Mucosa of descending colon (tissue), 3 donors: Measurements from ENCODE around the gene DGKB. TPM values are rescaled to one million over a fixed set of nuclear protein-coding genes. Genes with fewer than 3 reads are reported as not detected.

Experiments
- ATAC-seq: fragments of 200-7000 bp; cut with Tn5 transposase; one replicate; pipeline ENCODE4 v1.9.1; 2020; ENCODE audit warnings: mild to moderate bottlenecking, moderate library complexity
- DNase-seq, 3 donors: peaks; one replicate each; pipeline ENCODE4 v3.0.0-alpha.2; 2020
- H3K36me3 ChIP-seq: fragments of 200-600 bp; one replicate; pipeline ENCODE4 v1.8.0; 2021; ENCODE audit warnings: low read depth, mild to moderate bottlenecking
- H3K4me1 ChIP-seq: fragments of 200-600 bp; one replicate; pipeline ENCODE4 v1.8.0; 2021; ENCODE audit warnings: low read depth, mild to moderate bottlenecking
- H3K4me3 ChIP-seq: fragments of 200-600 bp; one replicate; pipeline ENCODE4 v1.8.0; 2021; ENCODE audit warnings: mild to moderate bottlenecking
- H3K9me3 ChIP-seq: fragments of 200-600 bp; one replicate; pipeline ENCODE4 v1.8.0; 2021; ENCODE audit warnings: mild to moderate bottlenecking
- CTCF ChIP-seq: fragments of 200-600 bp; IDR thresholded peaks from one replicate; pipeline ENCODE4 v1.8.0; 2022; ENCODE audit warnings: antibody characterized with exemption, mild to moderate bottlenecking
- intact Hi-C, 2 donors: fragments of 100-400 bp; cut with DNase I in 1 of 2; cut with micrococcal nuclease in 1 of 2; formaldehyde crosslinking; loops; one replicate each; pipeline versions ENCODE4 v1.11.0 to v1.11.1; 2022; cut with DNase I, micrococcal nuclease
- total RNA-seq, 3 donors: library from RNA; stranded (reverse); fragmentation: NEBNext Ultra II Directional in 2 of 3; extraction: Animal tissue kit (Norgen Biotek cat#: 25700) in 2 of 3; gene quantifications; one replicate each; pipeline versions ENCODE4 v1.2.1 to v1.2.4, GENCODE V29; 2021 to 2023
- donor health status: DM: no; HTN: no; CAD: no; lungs with moderate emphysema.
- donor health status: DM: no; HTN: no; CAD: no.
- donor health status: DM: no; HTN: yes; CAD: no.

DGKB gene
- total RNA-seq, 3 donors from 2014 or later, result 0.19 to 5.6 (median 0.78) TPM

- intact Hi-C loops, result no loop called here
- Histone ChIP-seq H3K4me1 (no peaks in the 10 kb centered on the region), H3K4me3 (no peak overlapping the region), H3K36me3 (no peaks in the 10 kb centered on the region), H3K9me3 (no peaks in the 10 kb centered on the region)
- ATAC-seq (no peak), DNase-seq (peak in 1 of 3 donors; percentile 14)
- TF ChIP-seq CTCF, result no peak
Measured at GRCh38 chr7:14786314-14786895, 116.1 kb downstream of the DGKB start.

DNA sequence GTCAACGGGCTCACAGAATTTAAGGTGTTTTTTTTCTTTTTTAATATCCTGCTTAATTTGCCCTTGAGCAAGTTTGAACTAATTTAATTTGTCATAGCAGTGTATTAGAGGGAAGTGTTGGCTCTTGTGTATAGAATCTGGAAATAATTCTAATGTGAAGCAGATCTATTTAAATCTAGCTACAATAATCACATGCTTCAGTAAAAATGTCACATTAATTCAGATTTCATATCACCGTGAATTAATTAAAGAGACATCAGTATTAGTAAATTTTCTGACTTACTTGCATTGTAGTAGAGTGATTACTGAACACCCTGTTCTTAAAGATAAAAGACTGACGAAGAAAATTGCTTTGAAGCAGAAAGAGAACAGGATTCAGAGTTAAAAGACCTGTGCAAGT, 124.7 kb downstream of the DGKB start:
- intact Hi-C loops, result no loop called here
- Histone ChIP-seq H3K4me3 (no peak overlapping the region), H3K4me1 (no peaks in the 10 kb centered on the region), H3K9me3 (peaks cover 6% of the 10 kb centered on the region), H3K36me3 (no peaks in the 10 kb centered on the region)
- DNase-seq (no peak), ATAC-seq (no peak)
- no peak for TF ChIP-seq CTCF

- H3K9me3 ChIP-seq, result peaks cover 6% of the 10 kb centered on the region
- H3K4me1 ChIP-seq, result no peaks in the 10 kb centered on the region
- DNase-seq (no peak), ATAC-seq (no peak)
- H3K4me3 ChIP-seq, result no peak overlapping the region
- intact Hi-C loops, result no loop called here
- H3K36me3 ChIP-seq, result no peaks in the 10 kb centered on the region
- no peak for TF ChIP-seq CTCF
Measured at GRCh38 chr7:14776266-14776665, 126.3 kb downstream of the DGKB start.

DNA sequence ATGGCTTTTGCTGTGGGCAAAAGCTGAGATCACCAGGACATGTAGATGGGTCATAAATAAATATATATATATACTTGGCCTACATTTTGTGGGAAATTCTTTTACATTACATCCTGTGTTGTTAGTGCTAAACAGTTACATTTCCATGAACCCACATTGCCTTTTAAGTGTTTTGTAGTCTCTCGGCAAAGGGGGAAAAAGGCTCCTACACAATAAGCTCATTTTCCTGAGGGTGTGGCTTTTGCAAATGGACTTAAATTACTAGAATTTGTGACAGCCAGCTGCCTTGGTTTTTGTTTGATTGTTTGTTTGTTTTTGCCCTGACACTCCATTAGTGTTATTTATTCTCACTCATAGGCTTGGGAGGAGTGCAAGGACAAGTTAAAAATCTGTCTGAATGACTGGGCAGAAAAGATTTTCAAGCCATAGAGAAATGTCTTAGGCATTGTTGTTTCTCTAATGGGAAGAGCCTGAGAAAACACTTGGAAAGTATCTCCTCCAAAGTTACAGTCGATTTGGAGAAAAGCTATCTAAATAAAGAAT, 128.8 kb downstream of the DGKB start:
- Histone ChIP-seq H3K4me3 (no peak overlapping the region), H3K9me3 (peaks cover 6% of the 10 kb centered on the region), H3K36me3 (no peaks in the 10 kb centered on the region), H3K4me1 (no peaks in the 10 kb centered on the region)
- intact Hi-C loops, result no loop called here
- no peak for TF ChIP-seq CTCF
- ATAC-seq, result no peak
- no peak for DNase-seq

- Histone ChIP-seq H3K36me3 (no peaks in the 10 kb centered on the region), H3K4me3 (no peak overlapping the region), H3K4me1 (no peaks in the 10 kb centered on the region), H3K9me3 (no peaks in the 10 kb centered on the region)
- no peak for TF ChIP-seq CTCF
- no peak for DNase-seq
- no peak for ATAC-seq
- intact Hi-C loops, result no loop called here
Measured at GRCh38 chr7:14770614-14771013, 131.9 kb downstream of the DGKB start.

- Histone ChIP-seq H3K9me3 (no peaks in the 10 kb centered on the region), H3K36me3 (no peaks in the 10 kb centered on the region), H3K4me1 (no peaks in the 10 kb centered on the region), H3K4me3 (no peak overlapping the region)
- TF ChIP-seq CTCF, result no peak
- intact Hi-C loops, result no loop called here
- DNase-seq (no peak), ATAC-seq (no peak)
Measured at GRCh38 chr7:14769261-14769660, 133.3 kb downstream of the DGKB start.
